ENCODE results near the gene PAX7.

GRCh38 chr1:18724801-18725200 lies 94.2 kb downstream of the PAX7 start:
- TF ChIP-seq TAF1 (IDR thresholded peaks at IDR 0.05; ENCODE audit: borderline replicate concordance, insufficient read depth, low read length) (no peak), SIN3A (IDR thresholded peaks at IDR 0.05; ENCODE audit: borderline replicate concordance, insufficient read depth, low read length) (no peak), REST (IDR thresholded peaks at IDR 0.05; ENCODE audit: insufficient read depth in 1 of 2, low read depth in 2 of 2, low read length in 2 of 2) (no peak)

All from PFSK-1 (cell line).